SK-N-MC (cell line): ENCODE results near the gene CSNK1D.
"Not testable (repeated sequence)": the region's sequence is repeated elsewhere in the genome, so short reads cannot be mapped to it uniquely, and the experiment has no call there.

Source experiments
- DNase-seq: peaks from one replicate; pipeline ENCODE4 v3.0.0-alpha.2; 2011; ENCODE audit warnings: low read depth, low spot score
- H3K27ac ChIP-seq: fragments of 200-600 bp; sonication (generic); 2 replicates; pipeline ENCODE4 v1.5.1; 2016; ENCODE audit warnings: mixed run types
- H3K36me3 ChIP-seq: fragments of 200-600 bp; sonication (generic); 2 replicates; pipeline ENCODE4 v1.6.1; 2017; ENCODE audit warnings: antibody characterized with exemption, low read length, mixed read lengths; ENCODE audit not compliant: insufficient read depth
- H3K4me3 ChIP-seq: fragments of 200-600 bp; sonication (generic); 2 replicates; pipeline ENCODE4 v1.5.1; 2016
- H3K9ac ChIP-seq: fragments of 200-600 bp; sonication (generic); 2 replicates; pipeline ENCODE4 v1.8.0; 2017; ENCODE audit warnings: mixed run types, mixed read lengths; ENCODE audit not compliant: insufficient read length
- H3K9me3 ChIP-seq: fragments of 200-600 bp; sonication (generic); 2 replicates; pipeline ENCODE4 v1.6.1; 2017; ENCODE audit warnings: low read depth, mild to moderate bottlenecking, antibody characterized with exemption, low read length, moderate library complexity, mixed read lengths
- EZH2 ChIP-seq: fragments of 200-600 bp; sonication (generic); IDR thresholded peaks from one replicate; pipeline ENCODE4 v1.6.1; 2017; ENCODE audit warnings: antibody characterized with exemption
- FOXP2 ChIP-seq: optimal IDR thresholded peaks from 2 replicates; pipeline ENCODE3; 2011; ENCODE audit warnings: mild to moderate bottlenecking, moderate library complexity; ENCODE audit not compliant: insufficient read depth; ENCODE audit errors: extremely low read length, control extremely low read depth
- POLR2AphosphoS5 ChIP-seq: IDR thresholded peaks from 2 replicates; pipeline ENCODE4 v1.6.1; 2012; ENCODE audit warnings: mild to moderate bottlenecking, low read depth, low read length, borderline replicate concordance

Gene CSNK1D

GRCh38 chr17:82200743-82201497 is 72.6 kb downstream of the CSNK1D start:
- H3K4me3 ChIP-seq: no peak overlapping the region
- no peak for DNase-seq
- H3K36me3 ChIP-seq: peaks cover 7% of the 10 kb centered on the region; the same call in 1 of the 2 replicates
- no peak for TF ChIP-seq FOXP2
- no peak for TF ChIP-seq EZH2
- TF ChIP-seq POLR2AphosphoS5: no peak
- no peak overlapping the region for H3K27ac ChIP-seq
- no peaks in the 10 kb centered on the region for H3K9me3 ChIP-seq
- no peak overlapping the region for H3K9ac ChIP-seq

- no peaks in the 10 kb centered on the region for H3K9me3 ChIP-seq
- TF ChIP-seq POLR2AphosphoS5 (no peak), EZH2 (no peak), FOXP2 (no peak)
- peaks cover 9% of the 10 kb centered on the region; the same call in 1 of the 2 replicates for H3K36me3 ChIP-seq
- no peak overlapping the region for H3K27ac ChIP-seq
- H3K9ac ChIP-seq: no peak overlapping the region
- H3K4me3 ChIP-seq: no peak overlapping the region
- DNase-seq: no peak
Measured at GRCh38 chr17:82200135-82200534, 73.4 kb downstream of the CSNK1D start.

- no peak overlapping the region for H3K27ac ChIP-seq
- H3K9me3 ChIP-seq: no peaks in the 10 kb centered on the region
- no peak for DNase-seq
- peaks cover 15% of the 10 kb centered on the region; the same call in 1 of the 2 replicates for H3K36me3 ChIP-seq
- no peak overlapping the region for H3K4me3 ChIP-seq
- TF ChIP-seq POLR2AphosphoS5 (no peak), FOXP2 (no peak), EZH2 (no peak)
- no peak overlapping the region for H3K9ac ChIP-seq
Measured at GRCh38 chr17:82199496-82199895, 74.0 kb downstream of the CSNK1D start.

- Histone ChIP-seq H3K4me3 (no peak overlapping the region), H3K9me3 (no peaks in the 10 kb centered on the region), H3K27ac (no peak overlapping the region), H3K36me3 (peaks cover 22% of the 10 kb centered on the region; the same call in 1 of the 2 replicates), H3K9ac (no peak overlapping the region)
- DNase-seq: no peak
- TF ChIP-seq FOXP2: no peak
- no peak for TF ChIP-seq EZH2
- TF ChIP-seq POLR2AphosphoS5: no peak
Measured at GRCh38 chr17:82198092-82198491, 75.4 kb downstream of the CSNK1D start.

- TF ChIP-seq FOXP2: no peak
- TF ChIP-seq EZH2: no peak
- no peak for TF ChIP-seq POLR2AphosphoS5
- Histone ChIP-seq H3K4me3 (no peak overlapping the region), H3K27ac (no peak overlapping the region), H3K9ac (no peak overlapping the region), H3K36me3 (peaks cover 30% of the 10 kb centered on the region; the same call in 1 of the 2 replicates), H3K9me3 (no peaks in the 10 kb centered on the region)
- DNase-seq: no peak
Measured at GRCh38 chr17:82195675-82196672, 77.5 kb downstream of the CSNK1D start.

GRCh38 chr17:82194765-82195164 is 78.7 kb downstream of the CSNK1D start:
- no peak for DNase-seq
- H3K9me3 ChIP-seq: no peaks in the 10 kb centered on the region
- H3K9ac ChIP-seq: no peak overlapping the region
- TF ChIP-seq FOXP2 (no peak), EZH2 (no peak), POLR2AphosphoS5 (no peak)
- no peak overlapping the region for H3K27ac ChIP-seq
- no peak overlapping the region for H3K4me3 ChIP-seq
- H3K36me3 ChIP-seq: peaks cover 30% of the 10 kb centered on the region; the same call in 1 of the 2 replicates

- Histone ChIP-seq H3K36me3 (peaks cover 30% of the 10 kb centered on the region; the same call in 1 of the 2 replicates), H3K4me3 (no peak overlapping the region), H3K9me3 (no peaks in the 10 kb centered on the region), H3K9ac (no peak overlapping the region), H3K27ac (no peak overlapping the region)
- TF ChIP-seq POLR2AphosphoS5 (no peak), EZH2 (no peak), FOXP2 (no peak)
- DNase-seq: no peak
Measured at GRCh38 chr17:82193520-82194220, 79.8 kb downstream of the CSNK1D start.

- H3K36me3 ChIP-seq: peaks cover 29% of the 10 kb centered on the region; the same call in 1 of the 2 replicates
- not testable (repeated sequence) for H3K9me3 ChIP-seq, H3K27ac ChIP-seq, H3K4me3 ChIP-seq, DNase-seq, H3K9ac ChIP-seq
Measured at GRCh38 chr17:82193050-82193449, 80.5 kb downstream of the CSNK1D start.
